WTC11 (cell line): ENCODE measurements around the gene FOXS1. TPM values are rescaled to one million over a fixed set of nuclear protein-coding genes. Genes with fewer than 3 reads are reported as not detected.

Source experiments
- ATAC-seq: fragments of 200-7000 bp; cut with Tn5 transposase; 2 replicates; pipeline ENCODE4 v1.10.0; 2021; ENCODE audit warnings: mild to moderate bottlenecking, moderate library complexity
- CTCF ChIA-PET: fragments of 300-600 bp; sonication (Branson Sonifier 250); formaldehyde crosslinking; loops from one replicate; lab custom pipeline; 2021; ENCODE audit warnings: antibody characterized with exemption; lab: Charles Lee
- POLR2A ChIA-PET: fragments of 350-600 bp; sonication (Branson Sonifier 250); formaldehyde crosslinking; loops from one replicate; lab custom pipeline; 2021; ENCODE audit warnings: antibody characterized with exemption; lab: Charles Lee
- DNase-seq: peaks from one replicate; pipeline ENCODE4 v3.0.0; 2021; ENCODE audit warnings: low spot score
- H3K27ac Mint-ChIP-seq: 2 replicates; pipeline ENCODE4 v1.8.0; 2021; ENCODE audit warnings: mixed read lengths
- H3K27me3 Mint-ChIP-seq: 2 replicates; pipeline ENCODE4 v1.8.0; 2021; ENCODE audit warnings: low read depth, mild to moderate bottlenecking, moderate library complexity, mixed read lengths
- H3K36me3 Mint-ChIP-seq: 2 replicates; pipeline ENCODE4 v1.8.0; 2021; ENCODE audit warnings: mixed read lengths
- H3K4me1 Mint-ChIP-seq: 2 replicates; pipeline ENCODE4 v1.8.0; 2022; ENCODE audit warnings: mixed read lengths
- H3K4me3 Mint-ChIP-seq: 2 replicates; pipeline ENCODE4 v1.8.0; 2021; ENCODE audit warnings: mild to moderate bottlenecking, moderate library complexity, mixed read lengths
- H3K9me3 Mint-ChIP-seq: 2 replicates; pipeline ENCODE4 v1.8.0; 2021; ENCODE audit warnings: mixed read lengths
- ARID4B ChIP-seq: sonication (generic); formaldehyde crosslinking; IDR thresholded peaks from 2 replicates; pipeline ENCODE4 v1.8.0; 2023; ENCODE audit warnings: missing genetic modification reagents, mild to moderate bottlenecking, borderline replicate concordance
- ATF3 ChIP-seq: sonication (generic); formaldehyde crosslinking; conservative IDR thresholded peaks from 2 replicates; pipeline ENCODE4 v1.8.1; 2022; ENCODE audit warnings: mild to moderate bottlenecking, missing genetic modification reagents
- CREB1 ChIP-seq: sonication (generic); formaldehyde crosslinking; IDR thresholded peaks from 2 replicates; pipeline ENCODE4 v1.8.0; 2023; ENCODE audit warnings: mild to moderate bottlenecking, missing genetic modification reagents
- CREM ChIP-seq: sonication (generic); formaldehyde crosslinking; IDR thresholded peaks from 2 replicates; pipeline ENCODE4 v1.8.1; 2022; ENCODE audit warnings: mild to moderate bottlenecking, missing genetic modification reagents, moderate library complexity
- E2F4 ChIP-seq: sonication (generic); formaldehyde crosslinking; IDR thresholded peaks from 2 replicates; pipeline ENCODE4 v1.8.1; 2022; ENCODE audit warnings: low read depth, mild to moderate bottlenecking, moderate library complexity, missing genetic modification reagents, borderline replicate concordance
- EMX1 ChIP-seq: fragments of 250-450 bp; sonication (Bioruptor Pico); IDR thresholded peaks from 2 replicates; pipeline ENCODE4 v1.8.0; 2021; ENCODE audit warnings: mild to moderate bottlenecking
- ERG ChIP-seq: fragments of 250-450 bp; sonication (Bioruptor Pico); IDR thresholded peaks from 2 replicates; pipeline ENCODE4 v1.8.0; 2021; ENCODE audit warnings: mild to moderate bottlenecking
- MLX ChIP-seq: sonication (generic); formaldehyde crosslinking; IDR thresholded peaks from 2 replicates; pipeline ENCODE4 v1.8.1; 2023; ENCODE audit warnings: mild to moderate bottlenecking, missing genetic modification reagents, moderate library complexity
- NR1H2 ChIP-seq: sonication (generic); formaldehyde crosslinking; IDR thresholded peaks from 2 replicates; pipeline ENCODE4 v1.9.0; 2021; ENCODE audit warnings: mild to moderate bottlenecking, moderate library complexity, missing genetic modification reagents
- NR3C1 ChIP-seq: sonication (generic); formaldehyde crosslinking; conservative IDR thresholded peaks from 2 replicates; pipeline ENCODE4 v1.8.1; 2023; ENCODE audit warnings: low read depth, mild to moderate bottlenecking, missing genetic modification reagents
- PREB ChIP-seq: sonication (generic); formaldehyde crosslinking; IDR thresholded peaks from 2 replicates; pipeline ENCODE4 v1.8.1; 2022; ENCODE audit warnings: mild to moderate bottlenecking, missing genetic modification reagents, moderate library complexity, borderline replicate concordance
- SMAD4 ChIP-seq: sonication (generic); formaldehyde crosslinking; IDR thresholded peaks from 2 replicates; pipeline ENCODE4 v1.8.0; 2022; ENCODE audit warnings: mild to moderate bottlenecking, missing genetic modification reagents
- SOX15 ChIP-seq: fragments of 250-450 bp; sonication (Bioruptor Pico); IDR thresholded peaks from 2 replicates; pipeline ENCODE4 v1.9.0; 2021; ENCODE audit warnings: mild to moderate bottlenecking
- TEAD1 ChIP-seq: sonication (generic); formaldehyde crosslinking; IDR thresholded peaks from 2 replicates; pipeline ENCODE4 v1.8.0; 2022; ENCODE audit warnings: mild to moderate bottlenecking, missing genetic modification reagents
- ZNF232 ChIP-seq: sonication (generic); formaldehyde crosslinking; IDR thresholded peaks from 2 replicates; pipeline ENCODE4 v1.8.0; 2022; ENCODE audit warnings: mild to moderate bottlenecking, missing genetic modification reagents
- ZNF281 ChIP-seq: sonication (generic); formaldehyde crosslinking; IDR thresholded peaks from 2 replicates; pipeline ENCODE4 v1.8.0; 2023; ENCODE audit warnings: mild to moderate bottlenecking, missing genetic modification reagents
- ZNF396 ChIP-seq: fragments of 250-450 bp; sonication (Bioruptor Pico); IDR thresholded peaks from 2 replicates; pipeline ENCODE4 v1.8.0; 2021; ENCODE audit warnings: mild to moderate bottlenecking, moderate library complexity, borderline replicate concordance
- ZSCAN18 ChIP-seq: fragments of 250-450 bp; sonication (Bioruptor Pico); IDR thresholded peaks from 2 replicates; pipeline ENCODE4 v2.1.2; 2022; ENCODE audit warnings: mild to moderate bottlenecking, moderate library complexity
- total RNA-seq: library from RNA; stranded (reverse); gene quantifications from 3 replicates; pipeline ENCODE4 v1.2.3, GENCODE V29; 2021

The FOXS1 gene
- total RNA-seq, 1 experiment from 2014 or later = not detected

- ChIA-PET POLR2A (no interaction called here), CTCF (interaction anchor here (0.6 to 5.7 kb wide), 7 partner anchors 10 to 256 kb away, joined by 3 to 70 read pairs (median 3); partner anchors contain the start of gene FOXS1)
- no peak for ATAC-seq
- no peaks in the 10 kb centered on the region for H3K9me3 Mint-ChIP-seq
- no peak for DNase-seq
- TF ChIP-seq PREB (CRISPR knock-in tag) = no peak
- no peak for TF ChIP-seq NR1H2 (CRISPR knock-in tag)
- no peak for TF ChIP-seq NR3C1 (CRISPR knock-in tag)
- no peak for TF ChIP-seq TEAD1 (CRISPR knock-in tag)
- TF ChIP-seq ZSCAN18 (CRISPR knock-in tag) = no peak
- no peak for TF ChIP-seq MLX (CRISPR knock-in tag)
- no peak for TF ChIP-seq ZNF396 (CRISPR knock-in tag)
- TF ChIP-seq ZNF281 (CRISPR knock-in tag) = no peak
- TF ChIP-seq CREB1 (CRISPR knock-in tag) = no peak
- TF ChIP-seq CREM (CRISPR knock-in tag) = no peak
- TF ChIP-seq, all 79 proteins: peak for 0
- no peak overlapping the region for H3K27ac Mint-ChIP-seq
- H3K27me3 Mint-ChIP-seq = no peaks in the 10 kb centered on the region
- 0 out of 2 replicates have a peak, but pooled peaks cover 13% of the 10 kb centered on the region for H3K4me1 Mint-ChIP-seq
- no peaks in the 10 kb centered on the region for H3K36me3 Mint-ChIP-seq
- no peak overlapping the region for H3K4me3 Mint-ChIP-seq
Measured at GRCh38 chr20:31835977-31836852, 9.2 kb downstream of the FOXS1 start.

- CTCF ChIA-PET = interaction anchor here (0.6 to 5.7 kb wide), 3 partner anchors 11 to 26 kb away, joined by 3 to 70 read pairs (median 38); partner anchors contain the start of gene FOXS1
- Mint-ChIP-seq H3K4me1 (0 out of 2 replicates have a peak, but pooled peaks cover 8% of the 10 kb centered on the region), H3K9me3 (no peaks in the 10 kb centered on the region), H3K4me3 (no peak overlapping the region), H3K36me3 (no peaks in the 10 kb centered on the region), H3K27ac (no peak overlapping the region), H3K27me3 (no peaks in the 10 kb centered on the region)
- DNase-seq (no peak), ATAC-seq (no peak)
- POLR2A ChIA-PET = no interaction called here
- TF ChIP-seq ARID4B (CRISPR knock-in tag) (no peak), ERG (CRISPR knock-in tag) (no peak), ZSCAN18 (CRISPR knock-in tag) (no peak), SMAD4 (CRISPR knock-in tag) (no peak), ATF3 (CRISPR knock-in tag) (no peak), SOX15 (CRISPR knock-in tag) (no peak), EMX1 (CRISPR knock-in tag) (no peak), E2F4 (CRISPR knock-in tag) (no peak), ZNF232 (CRISPR knock-in tag) (no peak)
Measured at GRCh38 chr20:31835554-31835953, 9.8 kb downstream of the FOXS1 start.
